HEK293 (cell line): Measurements from ENCODE around the gene NSUN4.
A peak's percentile ranks its signal among the peaks of the same experiment; 100 is the strongest.

ENCODE experiments used
- AEBP2 ChIP-seq: fragments of 450-650 bp; formaldehyde crosslinking; IDR thresholded peaks from 2 replicates; pipeline ENCODE4 v1.5.1; 2016; ENCODE audit warnings: missing biosample characterization, missing genetic modification characterization, borderline replicate concordance
- FEZF1 ChIP-seq: fragments of 450-650 bp; formaldehyde crosslinking; IDR thresholded peaks from 2 replicates; pipeline ENCODE4 v1.5.1; 2016; ENCODE audit warnings: missing biosample characterization, missing genetic modification characterization
- HOXC10 ChIP-seq: sonication (generic); formaldehyde crosslinking; IDR thresholded peaks from 2 replicates; pipeline ENCODE4 v1.8.1; 2023; ENCODE audit warnings: mild to moderate bottlenecking, missing genetic modification reagents
- MYNN ChIP-seq: fragments of 450-650 bp; formaldehyde crosslinking; IDR thresholded peaks from 2 replicates; pipeline ENCODE4 v1.5.1; 2016; ENCODE audit warnings: missing biosample characterization, missing genetic modification characterization, borderline replicate concordance
- SP3 ChIP-seq: fragments of 450-650 bp; formaldehyde crosslinking; IDR thresholded peaks from 2 replicates; pipeline ENCODE4 v1.5.1; 2016; ENCODE audit warnings: missing biosample characterization, missing genetic modification characterization
- YY1 ChIP-seq: fragments of 450-650 bp; formaldehyde crosslinking; IDR thresholded peaks from 2 replicates; pipeline ENCODE4 v1.5.1; 2018; ENCODE audit warnings: missing biosample characterization, missing genetic modification characterization
- ZNF157 ChIP-seq: fragments of 450-650 bp; formaldehyde crosslinking; IDR thresholded peaks from 2 replicates; pipeline ENCODE4 v1.5.1; 2016; ENCODE audit warnings: missing biosample characterization, missing genetic modification characterization
- ZNF18 ChIP-seq: fragments of 450-650 bp; formaldehyde crosslinking; IDR thresholded peaks from 2 replicates; pipeline ENCODE4 v1.5.1; 2016; ENCODE audit warnings: missing biosample characterization, missing genetic modification characterization
- ZNF24 ChIP-seq: fragments of 450-650 bp; formaldehyde crosslinking; IDR thresholded peaks from 2 replicates; pipeline ENCODE4 v1.5.1; 2016; ENCODE audit warnings: missing biosample characterization, missing genetic modification characterization
- ZNF280D ChIP-seq: fragments of 450-650 bp; formaldehyde crosslinking; IDR thresholded peaks from 2 replicates; pipeline ENCODE4 v1.5.1; 2016; ENCODE audit warnings: missing biosample characterization, missing genetic modification characterization
- ZNF394 ChIP-seq: fragments of 450-650 bp; formaldehyde crosslinking; IDR thresholded peaks from 2 replicates; pipeline ENCODE4 v1.5.1; 2016; ENCODE audit warnings: missing biosample characterization, missing genetic modification characterization, mild to moderate bottlenecking, moderate library complexity, borderline replicate concordance
- ZNF529 ChIP-seq: fragments of 450-650 bp; formaldehyde crosslinking; IDR thresholded peaks from 2 replicates; pipeline ENCODE4 v1.5.1; 2017; ENCODE audit warnings: missing genetic modification characterization, missing biosample characterization; ENCODE audit not compliant: insufficient replicate concordance
- ZNF610 ChIP-seq: fragments of 450-650 bp; formaldehyde crosslinking; IDR thresholded peaks from 2 replicates; pipeline ENCODE4 v1.5.1; 2016; ENCODE audit warnings: missing biosample characterization, missing genetic modification characterization, borderline replicate concordance
- ZNF670 ChIP-seq: fragments of 450-650 bp; formaldehyde crosslinking; IDR thresholded peaks from 2 replicates; pipeline ENCODE4 v1.5.1; 2016; ENCODE audit warnings: missing biosample characterization, missing genetic modification characterization, low read depth
- ZNF792 ChIP-seq: fragments of 450-650 bp; formaldehyde crosslinking; IDR thresholded peaks from 2 replicates; pipeline ENCODE4 v1.5.1; 2016; ENCODE audit warnings: missing biosample characterization, missing genetic modification characterization
- ZSCAN23 ChIP-seq: fragments of 450-650 bp; formaldehyde crosslinking; IDR thresholded peaks from 2 replicates; pipeline ENCODE4 v1.5.1; 2016; ENCODE audit warnings: missing biosample characterization, missing genetic modification characterization
- ZXDB ChIP-seq: fragments of 450-650 bp; formaldehyde crosslinking; IDR thresholded peaks from 2 replicates; pipeline ENCODE4 v1.5.1; 2016; ENCODE audit warnings: missing biosample characterization, missing genetic modification characterization
- TF ChIP-seq, protein P1 (sequence below): fragments of 450-650 bp; formaldehyde crosslinking; IDR thresholded peaks from 2 replicates; pipeline ENCODE4 v1.5.1; 2016; ENCODE audit warnings: missing biosample characterization, missing genetic modification characterization
- TF ChIP-seq, protein P2 (sequence below): fragments of 450-650 bp; formaldehyde crosslinking; IDR thresholded peaks from 2 replicates; pipeline ENCODE4 v1.5.1; 2017; ENCODE audit warnings: missing biosample characterization, missing genetic modification characterization
- TF ChIP-seq, protein P3 (sequence below): fragments of 450-650 bp; formaldehyde crosslinking; IDR thresholded peaks from 2 replicates; pipeline ENCODE4 v1.5.1; 2017; ENCODE audit warnings: missing biosample characterization, missing genetic modification characterization
- TF ChIP-seq, protein P4 (sequence below): fragments of 450-650 bp; formaldehyde crosslinking; IDR thresholded peaks from 2 replicates; pipeline ENCODE4 v1.5.1; 2016; ENCODE audit warnings: missing biosample characterization, missing genetic modification characterization

Gene NSUN4

DNA sequence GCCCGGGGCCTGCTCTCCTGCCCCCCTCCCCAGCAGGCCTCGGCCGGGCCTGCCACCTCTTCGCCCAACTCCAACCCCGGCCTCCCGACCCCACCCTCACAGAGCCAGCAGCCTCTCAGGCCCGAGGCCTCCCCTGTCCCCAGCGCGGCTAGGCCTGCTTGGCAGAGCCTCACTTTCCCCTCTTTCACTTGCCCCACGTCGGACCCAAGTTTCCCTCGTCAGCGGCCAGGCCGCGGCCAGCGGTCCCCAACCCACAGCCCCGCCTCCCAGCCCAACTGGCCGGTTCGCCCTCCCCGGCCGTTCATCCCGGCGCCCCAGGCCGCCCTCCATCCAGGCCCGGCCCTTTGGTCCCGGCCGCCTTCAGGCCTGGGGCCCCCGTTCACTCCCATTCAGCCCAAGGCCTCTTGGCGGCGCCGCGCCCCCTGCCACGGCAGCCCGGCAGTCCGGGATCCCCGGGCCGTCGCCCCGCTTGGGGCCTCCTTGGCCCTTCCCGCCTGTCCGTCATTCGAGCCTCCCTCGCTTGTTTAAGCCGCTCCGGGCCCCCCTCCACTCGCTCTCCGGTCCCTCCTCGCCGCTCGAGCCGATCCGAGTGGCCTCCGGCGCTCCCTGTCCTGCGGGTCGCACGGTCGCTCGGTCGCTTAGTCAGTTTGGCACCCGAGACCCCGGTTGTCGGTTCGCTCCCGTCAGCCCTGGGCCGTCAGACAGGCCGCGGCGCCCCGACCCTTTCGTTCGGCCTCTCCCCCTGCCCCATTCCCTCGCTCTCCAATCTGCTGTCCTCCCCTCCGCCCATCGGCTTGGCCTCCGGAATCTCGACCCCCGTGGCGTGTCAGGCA, 38.6 kb upstream of the NSUN4 start (continued):
- TF ChIP-seq YY1 (tag by site-specific recombination) (0 out of 2 replicates have a peak, but pooled peaks have one; percentile 10), ZNF18 (no peak), FEZF1 (tag by site-specific recombination) (0 out of 2 replicates have a peak, but pooled peaks have one; percentile 6), ZNF24 (tag by site-specific recombination) (peak; percentile 42; the same call in 1 of the 2 replicates), ZXDB (peak; percentile 58), ZSCAN23 (tag by site-specific recombination) (0 out of 2 replicates have a peak, but pooled peaks have one; percentile 11), ZNF280D (no peak), ZNF792 (tag by site-specific recombination) (no peak), SP3 (tag by site-specific recombination) (peak; percentile 69), HOXC10 (CRISPR knock-in tag) (0 out of 2 replicates have a peak, but pooled peaks have one; percentile 24), ZNF670 (no peak), MYNN (tag by site-specific recombination) (no peak), ZNF610 (tag by site-specific recombination) (0 out of 2 replicates have a peak, but pooled peaks have one; percentile 23), ZNF394 (tag by site-specific recombination) (peak; percentile 27; the same call in 1 of the 2 replicates), ZNF529 (tag by site-specific recombination) (no peak), AEBP2 (tag by site-specific recombination) (no peak), ZNF157 (peak; percentile 10; the same call in 1 of the 2 replicates)
- TF ChIP-seq, protein P1, sequence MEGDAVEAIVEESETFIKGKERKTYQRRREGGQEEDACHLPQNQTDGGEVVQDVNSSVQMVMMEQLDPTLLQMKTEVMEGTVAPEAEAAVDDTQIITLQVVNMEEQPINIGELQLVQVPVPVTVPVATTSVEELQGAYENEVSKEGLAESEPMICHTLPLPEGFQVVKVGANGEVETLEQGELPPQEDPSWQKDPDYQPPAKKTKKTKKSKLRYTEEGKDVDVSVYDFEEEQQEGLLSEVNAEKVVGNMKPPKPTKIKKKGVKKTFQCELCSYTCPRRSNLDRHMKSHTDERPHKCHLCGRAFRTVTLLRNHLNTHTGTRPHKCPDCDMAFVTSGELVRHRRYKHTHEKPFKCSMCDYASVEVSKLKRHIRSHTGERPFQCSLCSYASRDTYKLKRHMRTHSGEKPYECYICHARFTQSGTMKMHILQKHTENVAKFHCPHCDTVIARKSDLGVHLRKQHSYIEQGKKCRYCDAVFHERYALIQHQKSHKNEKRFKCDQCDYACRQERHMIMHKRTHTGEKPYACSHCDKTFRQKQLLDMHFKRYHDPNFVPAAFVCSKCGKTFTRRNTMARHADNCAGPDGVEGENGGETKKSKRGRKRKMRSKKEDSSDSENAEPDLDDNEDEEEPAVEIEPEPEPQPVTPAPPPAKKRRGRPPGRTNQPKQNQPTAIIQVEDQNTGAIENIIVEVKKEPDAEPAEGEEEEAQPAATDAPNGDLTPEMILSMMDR (tag by site-specific recombination) = peak; percentile 40
- TF ChIP-seq, protein P2, sequence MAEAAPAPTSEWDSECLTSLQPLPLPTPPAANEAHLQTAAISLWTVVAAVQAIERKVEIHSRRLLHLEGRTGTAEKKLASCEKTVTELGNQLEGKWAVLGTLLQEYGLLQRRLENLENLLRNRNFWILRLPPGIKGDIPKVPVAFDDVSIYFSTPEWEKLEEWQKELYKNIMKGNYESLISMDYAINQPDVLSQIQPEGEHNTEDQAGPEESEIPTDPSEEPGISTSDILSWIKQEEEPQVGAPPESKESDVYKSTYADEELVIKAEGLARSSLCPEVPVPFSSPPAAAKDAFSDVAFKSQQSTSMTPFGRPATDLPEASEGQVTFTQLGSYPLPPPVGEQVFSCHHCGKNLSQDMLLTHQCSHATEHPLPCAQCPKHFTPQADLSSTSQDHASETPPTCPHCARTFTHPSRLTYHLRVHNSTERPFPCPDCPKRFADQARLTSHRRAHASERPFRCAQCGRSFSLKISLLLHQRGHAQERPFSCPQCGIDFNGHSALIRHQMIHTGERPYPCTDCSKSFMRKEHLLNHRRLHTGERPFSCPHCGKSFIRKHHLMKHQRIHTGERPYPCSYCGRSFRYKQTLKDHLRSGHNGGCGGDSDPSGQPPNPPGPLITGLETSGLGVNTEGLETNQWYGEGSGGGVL (tag by site-specific recombination) = peak; percentile 66
- TF ChIP-seq, protein P3, sequence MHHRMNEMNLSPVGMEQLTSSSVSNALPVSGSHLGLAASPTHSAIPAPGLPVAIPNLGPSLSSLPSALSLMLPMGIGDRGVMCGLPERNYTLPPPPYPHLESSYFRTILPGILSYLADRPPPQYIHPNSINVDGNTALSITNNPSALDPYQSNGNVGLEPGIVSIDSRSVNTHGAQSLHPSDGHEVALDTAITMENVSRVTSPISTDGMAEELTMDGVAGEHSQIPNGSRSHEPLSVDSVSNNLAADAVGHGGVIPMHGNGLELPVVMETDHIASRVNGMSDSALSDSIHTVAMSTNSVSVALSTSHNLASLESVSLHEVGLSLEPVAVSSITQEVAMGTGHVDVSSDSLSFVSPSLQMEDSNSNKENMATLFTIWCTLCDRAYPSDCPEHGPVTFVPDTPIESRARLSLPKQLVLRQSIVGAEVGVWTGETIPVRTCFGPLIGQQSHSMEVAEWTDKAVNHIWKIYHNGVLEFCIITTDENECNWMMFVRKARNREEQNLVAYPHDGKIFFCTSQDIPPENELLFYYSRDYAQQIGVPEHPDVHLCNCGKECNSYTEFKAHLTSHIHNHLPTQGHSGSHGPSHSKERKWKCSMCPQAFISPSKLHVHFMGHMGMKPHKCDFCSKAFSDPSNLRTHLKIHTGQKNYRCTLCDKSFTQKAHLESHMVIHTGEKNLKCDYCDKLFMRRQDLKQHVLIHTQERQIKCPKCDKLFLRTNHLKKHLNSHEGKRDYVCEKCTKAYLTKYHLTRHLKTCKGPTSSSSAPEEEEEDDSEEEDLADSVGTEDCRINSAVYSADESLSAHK (tag by site-specific recombination) = 0 out of 2 replicates have a peak, but pooled peaks have one; percentile 7
- TF ChIP-seq, protein P4, sequence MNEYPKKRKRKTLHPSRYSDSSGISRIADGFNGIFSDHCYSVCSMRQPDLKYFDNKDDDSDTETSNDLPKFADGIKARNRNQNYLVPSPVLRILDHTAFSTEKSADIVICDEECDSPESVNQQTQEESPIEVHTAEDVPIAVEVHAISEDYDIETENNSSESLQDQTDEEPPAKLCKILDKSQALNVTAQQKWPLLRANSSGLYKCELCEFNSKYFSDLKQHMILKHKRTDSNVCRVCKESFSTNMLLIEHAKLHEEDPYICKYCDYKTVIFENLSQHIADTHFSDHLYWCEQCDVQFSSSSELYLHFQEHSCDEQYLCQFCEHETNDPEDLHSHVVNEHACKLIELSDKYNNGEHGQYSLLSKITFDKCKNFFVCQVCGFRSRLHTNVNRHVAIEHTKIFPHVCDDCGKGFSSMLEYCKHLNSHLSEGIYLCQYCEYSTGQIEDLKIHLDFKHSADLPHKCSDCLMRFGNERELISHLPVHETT (tag by site-specific recombination) = 0 out of 2 replicates have a peak, but pooled peaks have one; percentile 21
